Stomach (tissue), 4 donors: ENCODE results near the gene ST6GALNAC5.

Experiments used
- EP300 ChIP-seq: sonication (generic); formaldehyde crosslinking; IDR thresholded peaks from one replicate; pipeline ENCODE4 v1.6.1; 2017; ENCODE audit warnings: antibody characterized with exemption
- POLR2A ChIP-seq, 4 donors: fragments of 450-650 bp; IDR thresholded peaks; one replicate each; pipeline ENCODE4 v1.6.1; 2016; ENCODE audit warnings: antibody characterized with exemption in 4 of 4, control low read depth in 2 of 4, mild to moderate bottlenecking in 1 of 4, moderate library complexity in 1 of 4
- POLR2AphosphoS5 ChIP-seq, 3 donors: sonication (generic); formaldehyde crosslinking; IDR thresholded peaks; one replicate each; pipeline ENCODE4 v1.6.1; 2016; ENCODE audit warnings: antibody characterized with exemption in 3 of 3
- TF ChIP-seq, protein P1 (sequence below), 7 experiments: fragments of 450-650 bp in 4 of 7; fragments of 200-600 bp in 3 of 7; sonication (generic) in 3 of 7; IDR thresholded peaks; one replicate each; pipeline ENCODE4 v1.5.1; 2016 to 2019; ENCODE audit warnings: antibody characterized with exemption in 7 of 7, control low read depth in 2 of 7, mild to moderate bottlenecking in 1 of 7

DNA sequence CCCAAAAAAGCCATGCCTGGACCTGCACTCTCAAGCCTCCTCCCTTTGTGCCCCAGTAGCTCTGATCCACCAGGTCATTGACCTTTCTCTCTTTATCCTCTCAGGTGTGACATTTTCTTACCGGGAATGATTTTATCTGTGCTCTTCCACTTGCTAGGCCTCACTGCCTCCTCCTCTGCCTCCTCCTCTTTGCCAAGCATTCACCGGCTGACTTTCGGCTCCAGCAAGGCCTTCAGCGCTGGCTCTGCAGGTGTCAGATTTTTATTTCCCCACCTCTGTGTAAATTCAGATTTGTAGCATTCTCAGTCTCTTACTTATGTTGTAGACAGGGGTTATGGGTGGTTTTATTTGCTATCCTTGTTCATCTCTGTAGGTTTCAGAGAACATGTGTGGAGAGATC lies 91.5 kb downstream of the ST6GALNAC5 start:
- TF ChIP-seq, protein P1, sequence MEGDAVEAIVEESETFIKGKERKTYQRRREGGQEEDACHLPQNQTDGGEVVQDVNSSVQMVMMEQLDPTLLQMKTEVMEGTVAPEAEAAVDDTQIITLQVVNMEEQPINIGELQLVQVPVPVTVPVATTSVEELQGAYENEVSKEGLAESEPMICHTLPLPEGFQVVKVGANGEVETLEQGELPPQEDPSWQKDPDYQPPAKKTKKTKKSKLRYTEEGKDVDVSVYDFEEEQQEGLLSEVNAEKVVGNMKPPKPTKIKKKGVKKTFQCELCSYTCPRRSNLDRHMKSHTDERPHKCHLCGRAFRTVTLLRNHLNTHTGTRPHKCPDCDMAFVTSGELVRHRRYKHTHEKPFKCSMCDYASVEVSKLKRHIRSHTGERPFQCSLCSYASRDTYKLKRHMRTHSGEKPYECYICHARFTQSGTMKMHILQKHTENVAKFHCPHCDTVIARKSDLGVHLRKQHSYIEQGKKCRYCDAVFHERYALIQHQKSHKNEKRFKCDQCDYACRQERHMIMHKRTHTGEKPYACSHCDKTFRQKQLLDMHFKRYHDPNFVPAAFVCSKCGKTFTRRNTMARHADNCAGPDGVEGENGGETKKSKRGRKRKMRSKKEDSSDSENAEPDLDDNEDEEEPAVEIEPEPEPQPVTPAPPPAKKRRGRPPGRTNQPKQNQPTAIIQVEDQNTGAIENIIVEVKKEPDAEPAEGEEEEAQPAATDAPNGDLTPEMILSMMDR (IDR thresholded peaks at IDR 0.05): no peak
- TF ChIP-seq EP300 (no peak), POLR2A (IDR thresholded peaks at IDR 0.05) (no peak), POLR2AphosphoS5 (IDR thresholded peaks at IDR 0.05) (no peak)
